GM18520 (cell line): Measurements from ENCODE around the gene JCHAIN.
A peak's percentile ranks its signal among the peaks of the same experiment; 100 is the strongest.
"Not testable (repeated sequence)": the region's sequence is repeated elsewhere in the genome, so short reads cannot be mapped to it uniquely, and the experiment has no call there.

Experiments used
- ATAC-seq: cut with Tn5 transposase; IDR thresholded peaks from one replicate; pipeline ENCODE4 v1.9.1; 2021; ENCODE audit not compliant: unreplicated experiment

The JCHAIN gene

DNA sequence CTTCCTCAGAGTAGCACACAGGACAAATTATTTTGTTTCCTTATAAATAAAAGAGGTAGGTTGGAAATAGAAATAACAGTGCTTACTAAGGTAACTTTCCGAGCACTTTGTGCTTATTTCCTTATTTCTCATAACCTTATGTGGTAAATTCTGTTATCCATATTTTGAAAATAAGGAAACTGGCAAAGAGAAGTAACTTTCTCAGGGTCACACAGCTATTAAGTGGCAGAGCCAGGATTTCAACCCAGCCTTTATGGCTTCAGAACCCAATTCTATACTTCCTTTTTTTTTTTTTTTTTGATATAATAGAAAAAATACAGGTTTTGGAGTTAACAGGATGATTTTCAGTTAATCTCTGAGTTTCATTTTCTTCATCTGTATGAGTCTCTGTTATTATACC, 25.4 kb upstream of the JCHAIN start:
- no peak for ATAC-seq

DNA sequence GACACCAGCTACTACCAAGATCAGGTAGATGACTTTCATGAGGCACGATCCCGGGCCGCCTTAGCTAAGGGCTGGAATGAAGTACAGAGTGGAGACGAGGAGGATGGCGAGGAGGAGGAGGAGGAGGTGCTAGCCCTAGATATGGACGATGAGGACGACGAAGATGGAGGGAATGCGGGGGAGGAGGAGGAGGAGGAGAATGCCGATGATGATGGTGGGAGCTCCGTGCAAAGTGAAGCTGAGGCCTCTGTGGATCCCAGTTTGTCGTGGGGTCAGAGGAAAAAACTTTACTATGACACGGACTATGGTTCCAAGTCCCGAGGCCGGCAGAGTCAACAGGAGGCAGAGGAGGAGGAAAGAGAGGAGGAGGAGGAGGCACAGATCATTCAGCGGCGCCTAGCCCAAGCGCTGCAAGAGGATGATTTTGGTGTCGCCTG, 22.5 kb upstream of the JCHAIN start:
- no peak for ATAC-seq

DNA sequence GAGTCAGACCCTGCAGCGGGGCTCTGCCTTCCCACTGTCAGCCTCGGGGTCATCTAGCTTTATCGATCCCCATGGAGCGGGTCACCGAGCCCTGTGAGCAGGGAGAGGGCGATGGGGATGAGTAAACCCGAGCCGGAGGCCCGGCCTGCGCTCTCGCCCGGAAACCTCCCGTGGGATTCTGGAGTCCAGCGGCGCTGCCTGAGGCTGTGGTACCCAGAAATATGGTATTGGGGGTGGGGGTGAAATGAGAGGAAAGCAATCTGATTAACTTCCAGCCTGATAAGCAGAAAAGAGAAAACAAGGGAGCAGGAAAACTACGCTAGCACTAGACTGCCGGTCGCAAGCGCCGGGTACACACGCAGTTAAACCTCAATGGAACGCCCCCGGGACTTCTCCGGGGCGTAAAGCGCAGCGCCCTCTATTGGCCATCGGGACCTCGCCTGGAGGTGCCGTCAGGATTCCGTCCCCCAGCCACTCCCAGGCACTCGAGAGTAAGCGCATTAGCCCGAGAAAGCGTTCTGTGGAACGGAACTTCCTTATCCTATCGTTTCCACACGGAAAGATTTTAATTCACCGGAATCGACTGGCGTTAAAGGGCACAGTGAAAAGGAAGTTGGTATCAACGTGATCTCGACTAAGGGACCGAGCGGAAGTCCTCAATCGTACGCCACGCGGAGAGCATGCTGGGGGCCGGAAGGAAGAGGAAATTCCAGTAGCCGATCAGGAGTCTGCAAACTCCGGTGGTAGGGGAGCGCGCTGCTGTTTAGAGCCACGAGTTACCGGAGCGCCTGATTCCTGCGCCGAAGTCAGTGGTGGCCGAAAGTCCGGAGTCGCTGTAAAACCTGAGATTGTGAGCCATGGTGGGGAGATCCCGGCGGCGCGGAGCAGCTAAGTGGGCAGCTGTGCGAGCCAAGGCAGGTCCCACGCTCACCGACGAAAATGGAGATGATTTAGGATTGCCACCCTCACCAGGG, 21.8 kb upstream of the JCHAIN start, which contains the start of gene UTP3:
UTP3 (plus strand) TSS at position 712 of the 974 bp plus-strand sequence; CDS start at position 858, 146 bp downstream.
- ATAC-seq = peak; percentile 94

DNA sequence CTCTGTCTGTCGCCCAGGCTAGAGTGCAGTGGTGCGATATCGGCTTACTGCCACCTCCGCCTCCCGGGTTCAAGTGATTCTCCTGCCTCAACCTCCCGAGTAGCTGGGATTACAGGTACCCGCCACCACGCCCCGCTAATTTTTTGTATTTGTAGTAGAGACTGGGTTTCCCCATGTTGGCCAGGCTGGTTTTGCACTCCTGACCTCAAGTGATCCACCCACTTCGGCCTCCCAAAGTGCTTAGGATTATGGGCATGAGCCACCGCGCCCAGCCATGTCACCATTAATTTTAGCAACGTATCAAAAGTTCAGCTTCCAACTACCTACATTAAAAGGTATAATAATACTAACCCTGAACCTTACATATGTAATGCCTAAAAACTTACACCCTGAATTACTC, 21.1 kb upstream of the JCHAIN start:
- no peak for ATAC-seq

DNA sequence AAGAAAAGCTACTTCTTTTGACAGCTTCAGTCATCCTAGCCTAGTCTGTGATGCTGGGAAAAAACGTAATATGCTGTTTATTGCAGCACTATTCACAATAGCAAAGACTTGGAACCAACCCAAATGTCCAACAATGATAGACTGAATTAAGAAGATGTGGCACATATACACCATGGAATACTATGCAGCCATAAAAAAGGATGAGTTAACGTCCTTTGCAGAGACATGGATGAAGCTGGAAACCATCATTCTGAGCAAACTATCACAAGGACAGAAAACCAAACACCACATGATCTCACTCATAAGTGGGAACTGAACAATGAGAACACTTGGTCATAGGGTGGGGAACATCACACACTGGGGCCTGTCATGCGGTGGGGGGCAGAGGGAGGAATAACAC, 15.8 kb upstream of the JCHAIN start:
- ATAC-seq = not testable (repeated sequence)

DNA sequence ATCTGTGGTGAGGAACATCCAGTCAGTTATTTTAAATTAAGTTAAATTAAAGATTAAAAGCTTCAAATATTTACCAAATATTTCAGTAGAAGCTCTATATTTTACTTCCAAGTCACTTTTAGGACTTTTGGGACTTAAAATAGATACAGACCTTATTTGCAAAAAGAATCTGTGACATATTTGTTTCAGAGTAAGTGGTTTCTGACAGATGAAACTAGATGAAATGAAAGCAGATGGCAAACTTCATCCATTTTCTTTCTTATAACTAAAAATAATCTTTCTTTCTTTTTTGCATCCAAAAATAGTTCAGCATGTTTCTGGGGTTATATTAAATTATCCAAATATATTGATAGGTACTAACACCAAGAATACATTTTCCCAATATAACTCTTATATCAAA, 15.4 kb upstream of the JCHAIN start:
- peak; percentile 34 for ATAC-seq

DNA sequence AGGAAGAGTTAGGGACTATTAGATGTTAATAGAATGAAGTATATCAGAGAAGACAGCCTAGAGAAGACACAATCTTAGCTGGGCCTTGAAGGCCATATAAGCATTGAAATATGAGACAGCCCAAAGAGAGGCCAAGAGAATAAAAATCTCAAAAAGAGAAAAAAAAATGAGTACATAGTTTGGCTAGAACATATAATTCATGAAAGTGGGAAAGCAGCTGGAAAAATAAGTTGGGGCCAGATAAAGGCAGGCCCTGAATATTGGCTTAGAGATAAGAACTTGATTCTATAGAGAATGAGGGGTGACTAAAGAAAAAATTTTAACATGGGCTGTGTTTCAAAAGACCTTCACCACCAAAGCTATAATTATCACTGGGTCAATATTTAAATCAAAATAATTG, 14.6 kb upstream of the JCHAIN start:
- no peak for ATAC-seq

DNA sequence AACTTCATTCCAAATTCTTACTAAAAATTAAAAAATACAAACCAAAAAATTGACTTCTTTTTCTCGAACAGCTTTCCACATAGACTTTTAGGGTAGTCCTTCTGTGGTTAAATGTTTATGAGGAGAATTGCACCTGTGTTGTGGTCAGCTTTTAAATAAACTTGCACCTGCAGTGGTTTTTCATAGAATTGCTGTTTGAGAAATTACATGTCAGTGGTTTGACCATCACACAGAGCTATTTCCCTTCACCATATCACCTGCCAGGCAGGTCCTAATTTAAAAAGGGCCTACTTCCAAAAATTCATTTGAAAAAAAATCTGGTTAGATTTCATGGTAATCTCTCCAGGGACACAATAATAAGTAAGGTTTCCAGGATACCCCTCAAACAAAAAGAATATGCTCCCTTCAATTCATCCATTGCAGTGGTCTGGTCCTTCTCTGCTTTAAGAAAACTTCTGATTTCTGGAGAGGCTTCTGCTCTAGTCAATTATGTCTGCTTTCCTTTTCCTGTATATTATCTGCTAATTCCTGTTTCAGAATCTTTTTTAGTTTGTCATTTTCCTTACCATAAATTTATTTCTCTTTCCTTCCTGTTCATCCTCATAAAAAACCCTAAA, 12.2 kb upstream of the JCHAIN start:
- peak; percentile 57 for ATAC-seq

DNA sequence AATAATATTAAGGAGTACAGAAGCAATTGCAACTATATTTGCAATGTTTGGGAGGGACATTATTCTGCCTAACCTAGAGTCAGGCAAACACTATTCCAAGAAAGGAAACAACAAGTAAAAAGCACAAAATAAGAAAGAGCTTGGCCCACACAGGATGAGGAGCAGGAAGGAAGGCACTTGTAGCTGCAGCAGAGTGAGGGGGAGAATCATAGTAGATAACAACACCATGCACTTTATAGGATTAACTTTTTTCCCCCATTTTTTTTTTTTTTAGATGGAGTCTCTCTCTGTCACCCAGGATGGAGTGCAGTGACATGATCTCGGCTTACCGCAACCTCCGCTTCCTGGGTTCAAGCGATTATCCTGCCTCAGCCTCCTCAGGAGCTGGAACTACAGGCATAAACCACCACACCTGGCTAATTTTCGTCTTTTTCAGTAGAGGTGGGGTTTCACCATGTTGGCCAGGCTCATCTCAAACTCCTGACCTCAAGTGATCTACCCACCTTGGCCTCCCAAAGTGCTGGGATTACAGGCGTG, 10.3 kb upstream of the JCHAIN start:
- no peak for ATAC-seq

DNA sequence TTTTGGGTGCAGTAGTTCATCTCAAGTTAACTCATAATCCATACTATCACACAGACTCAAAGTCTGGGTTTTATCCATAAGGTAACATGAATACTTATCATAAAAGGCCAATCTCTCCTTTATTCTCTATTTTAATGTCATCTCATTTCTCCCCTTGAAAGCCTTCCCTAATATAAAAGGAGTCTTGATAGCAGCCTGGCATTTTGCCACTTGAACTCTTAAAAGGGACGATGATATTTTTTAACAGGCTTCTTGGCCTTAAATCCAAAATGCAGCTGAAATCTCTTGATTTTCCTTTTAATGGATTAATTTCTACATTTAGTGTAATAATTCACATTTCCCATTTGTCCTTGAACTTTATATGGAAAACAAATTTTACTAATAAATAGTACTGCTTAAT, 8.4 kb upstream of the JCHAIN start:
- ATAC-seq = no peak

DNA sequence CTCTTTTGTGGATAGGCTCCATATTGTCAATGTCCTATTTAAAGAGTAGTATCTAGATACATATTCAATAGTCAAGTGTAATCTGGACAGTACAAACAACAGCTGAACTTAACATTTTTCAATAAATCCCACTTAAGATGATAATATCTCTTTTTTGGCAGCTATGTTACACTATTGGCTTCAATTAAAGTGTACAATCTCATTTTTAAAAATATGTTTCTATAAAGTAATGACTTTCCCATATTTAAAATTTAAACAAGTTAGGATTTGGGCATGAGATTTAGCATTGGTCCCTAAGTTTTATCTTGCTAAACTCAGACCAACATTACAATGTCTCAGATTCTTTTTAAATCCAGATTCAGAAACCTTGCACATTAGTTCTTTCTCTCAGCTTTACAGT, 7.9 kb upstream of the JCHAIN start:
- no peak for ATAC-seq

DNA sequence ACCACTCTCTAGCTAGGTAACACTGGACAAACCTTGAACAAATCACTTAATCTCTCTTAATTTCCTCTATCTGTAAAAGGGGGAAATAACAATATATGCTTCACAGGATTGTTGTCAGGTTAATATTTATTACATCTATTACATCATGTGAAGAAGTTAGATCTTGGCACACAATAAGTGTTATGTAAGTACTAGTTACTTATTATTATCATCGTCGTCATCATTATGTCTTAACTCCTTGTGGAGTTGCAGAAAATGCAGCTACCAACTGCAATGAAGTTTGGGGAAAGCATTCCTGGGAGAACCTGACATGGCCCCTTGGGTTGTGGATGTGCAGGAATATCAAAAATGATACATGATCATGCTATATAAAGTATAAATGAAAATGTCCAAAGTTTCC, 4.8 kb upstream of the JCHAIN start:
- ATAC-seq = no peak

DNA sequence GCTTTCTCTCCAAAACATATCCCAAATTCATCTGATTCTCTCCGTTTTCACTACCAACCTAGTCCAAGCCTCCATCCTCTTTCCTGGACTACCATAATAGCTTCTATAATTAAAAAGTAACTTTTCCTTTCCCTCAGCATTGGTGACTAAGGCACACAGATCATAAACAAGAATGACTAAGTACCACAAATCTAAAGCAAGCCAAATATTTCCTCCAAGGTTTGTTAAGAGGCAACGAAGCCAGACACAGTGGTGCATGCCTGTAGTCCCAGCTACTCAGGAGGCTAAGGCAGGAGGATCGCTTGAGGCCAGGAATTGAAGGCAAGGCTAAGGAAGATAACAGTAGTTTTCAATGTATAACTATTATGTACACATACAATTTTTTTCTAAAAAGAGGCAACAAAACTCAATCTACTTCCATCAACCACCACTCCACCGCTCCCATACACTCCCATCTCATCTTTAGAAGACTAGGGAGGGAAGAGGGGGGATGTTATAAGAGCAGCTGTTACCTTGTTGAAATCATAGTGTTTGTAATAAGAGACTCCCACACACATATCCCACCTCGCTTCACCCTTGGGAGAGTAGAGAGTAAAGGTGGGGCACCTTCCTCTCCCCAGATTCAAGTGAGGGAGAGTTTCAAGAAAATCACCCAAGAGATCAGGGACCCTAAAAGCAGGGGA, 4.2 kb upstream of the JCHAIN start:
- no peak for ATAC-seq

DNA sequence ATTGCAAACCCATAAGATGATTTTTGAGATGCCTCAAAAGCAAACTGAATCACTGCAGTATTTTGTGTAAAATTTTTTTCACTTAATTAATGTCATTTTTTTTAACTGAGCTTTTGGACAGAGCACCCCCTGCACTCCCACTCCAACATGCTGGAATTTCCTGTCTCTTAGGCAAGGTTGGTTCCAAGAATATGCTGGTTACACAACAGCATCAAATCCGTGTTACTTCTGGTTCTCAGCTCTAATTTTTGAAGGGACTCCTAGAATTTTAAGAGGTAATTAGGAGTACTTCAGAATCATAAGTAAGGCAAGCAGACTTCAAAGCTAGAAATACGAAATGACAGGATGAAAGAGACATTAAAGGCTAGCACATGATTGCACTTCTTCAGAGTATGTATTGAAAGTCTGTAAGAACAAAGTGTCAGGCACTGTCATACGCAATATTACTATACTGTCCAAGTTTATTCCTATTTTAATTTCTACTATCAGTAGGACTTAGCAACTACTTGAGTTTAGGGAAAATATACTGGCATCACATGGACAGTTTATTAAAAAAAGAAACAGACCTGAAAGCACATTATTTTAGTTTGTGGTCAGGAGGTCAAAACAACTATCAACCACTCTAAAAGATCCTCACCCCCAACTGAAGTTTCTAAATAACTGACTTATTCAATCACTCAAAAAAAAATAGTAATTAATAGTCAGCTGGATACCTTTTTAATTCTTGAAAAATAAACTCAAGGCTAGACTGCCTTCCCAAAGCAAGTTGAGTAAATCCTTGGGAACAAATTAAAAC, 1.6 kb upstream of the JCHAIN start:
- no peak for ATAC-seq

DNA sequence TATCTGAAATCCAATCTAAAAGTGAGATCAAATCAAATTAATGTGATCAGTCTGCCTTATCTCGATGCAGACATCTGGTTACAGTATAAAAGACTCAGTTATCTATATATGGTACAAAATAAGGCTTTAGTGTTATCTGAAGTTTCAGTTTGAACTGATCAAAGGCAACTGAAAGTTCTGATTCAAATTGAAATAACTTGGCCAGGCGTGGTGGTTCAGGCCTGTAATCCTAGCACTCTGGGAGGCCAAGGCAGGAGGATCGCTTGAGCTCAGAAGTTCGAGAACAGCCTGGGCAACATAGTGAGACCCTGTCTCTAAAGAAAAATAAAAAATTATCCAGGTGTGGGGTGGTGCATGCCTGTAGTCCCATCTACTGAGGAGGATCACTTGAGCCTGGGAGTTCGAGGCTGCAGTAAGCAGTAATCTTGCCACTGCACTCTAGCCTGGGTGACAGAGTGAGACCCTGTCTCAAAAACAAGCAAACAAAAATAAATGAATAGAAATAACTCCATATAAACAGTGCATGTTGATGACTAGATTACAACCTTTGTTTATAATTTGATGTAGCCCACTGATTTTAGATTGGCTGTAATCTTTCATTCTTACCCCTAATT, 4.9 kb downstream of the JCHAIN start:
- ATAC-seq = peak; percentile 63

DNA sequence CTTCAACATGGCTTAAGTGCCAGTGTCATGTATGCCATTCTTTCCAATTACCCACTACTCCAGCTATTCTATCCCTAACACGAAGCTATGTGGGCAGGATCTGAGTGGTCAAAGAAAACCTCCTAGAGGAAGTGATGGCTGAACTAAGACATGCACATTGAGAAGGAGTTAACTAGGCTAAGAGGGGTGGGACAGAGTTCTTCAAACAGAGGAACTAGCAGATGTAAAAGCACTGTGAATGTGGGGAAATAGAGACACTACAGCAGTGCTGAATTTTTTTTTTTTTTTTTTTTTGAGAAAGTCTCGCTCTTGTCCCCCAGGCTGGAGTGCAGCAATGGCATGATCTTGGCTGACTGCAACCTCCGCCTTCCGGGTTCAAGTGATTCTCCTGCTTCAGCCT, 6.2 kb downstream of the JCHAIN start:
- no peak for ATAC-seq

DNA sequence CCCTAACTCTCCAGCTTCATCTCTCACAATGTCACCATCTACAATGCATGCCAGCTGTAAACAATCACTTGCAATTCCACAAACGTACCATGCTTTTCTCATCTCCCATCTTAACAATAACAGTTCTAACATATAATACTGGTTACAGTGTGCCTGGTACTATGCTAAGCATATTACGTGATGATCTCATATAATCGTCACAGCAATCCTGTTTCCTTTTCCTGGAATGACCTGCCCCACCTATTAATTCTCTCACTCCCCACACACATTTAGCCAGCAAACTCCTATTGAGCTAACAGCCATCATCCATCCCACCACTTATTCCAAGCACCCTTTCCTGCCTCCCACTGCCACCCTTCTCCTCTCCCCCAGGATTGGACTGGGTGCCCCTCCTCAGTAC, 7.9 kb downstream of the JCHAIN start:
- no peak for ATAC-seq

DNA sequence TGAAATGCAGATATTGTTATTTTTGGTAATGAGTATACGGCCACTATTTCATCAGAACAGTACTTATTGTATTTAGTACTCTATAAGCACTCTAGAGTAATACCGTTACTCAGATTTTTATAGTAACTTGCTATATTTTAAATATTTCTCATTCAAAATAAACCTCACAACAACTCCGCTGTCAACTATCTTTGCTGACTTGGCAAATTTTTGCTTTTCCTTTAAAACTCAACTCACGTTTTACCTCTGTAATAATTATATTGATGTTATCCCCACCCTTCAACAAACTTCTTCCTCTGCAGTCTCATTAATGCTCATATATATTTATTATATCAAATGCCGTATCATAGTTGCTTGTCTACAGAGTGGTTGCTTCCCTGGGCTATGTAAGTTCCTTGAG, 9.0 kb downstream of the JCHAIN start:
- ATAC-seq = no peak

DNA sequence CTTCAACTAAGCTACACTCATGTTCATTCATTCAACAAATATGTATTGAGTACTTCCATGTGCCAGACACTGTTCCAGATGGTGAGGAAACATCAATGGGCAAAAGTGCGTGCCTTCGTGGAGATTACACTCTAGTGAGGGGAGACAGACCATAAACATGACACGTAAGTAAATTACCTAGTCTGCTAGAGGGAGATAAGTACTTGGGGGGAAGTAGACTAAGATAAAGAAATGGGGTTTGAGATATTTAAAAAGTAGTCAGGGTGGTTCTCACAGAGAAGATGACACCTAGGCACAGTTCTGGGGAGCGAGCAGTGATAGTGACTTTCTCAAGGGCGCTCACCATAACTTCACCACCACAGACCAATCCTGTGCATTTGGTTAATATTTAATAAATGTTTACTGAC, 11.7 kb downstream of the JCHAIN start:
- ATAC-seq = no peak

DNA sequence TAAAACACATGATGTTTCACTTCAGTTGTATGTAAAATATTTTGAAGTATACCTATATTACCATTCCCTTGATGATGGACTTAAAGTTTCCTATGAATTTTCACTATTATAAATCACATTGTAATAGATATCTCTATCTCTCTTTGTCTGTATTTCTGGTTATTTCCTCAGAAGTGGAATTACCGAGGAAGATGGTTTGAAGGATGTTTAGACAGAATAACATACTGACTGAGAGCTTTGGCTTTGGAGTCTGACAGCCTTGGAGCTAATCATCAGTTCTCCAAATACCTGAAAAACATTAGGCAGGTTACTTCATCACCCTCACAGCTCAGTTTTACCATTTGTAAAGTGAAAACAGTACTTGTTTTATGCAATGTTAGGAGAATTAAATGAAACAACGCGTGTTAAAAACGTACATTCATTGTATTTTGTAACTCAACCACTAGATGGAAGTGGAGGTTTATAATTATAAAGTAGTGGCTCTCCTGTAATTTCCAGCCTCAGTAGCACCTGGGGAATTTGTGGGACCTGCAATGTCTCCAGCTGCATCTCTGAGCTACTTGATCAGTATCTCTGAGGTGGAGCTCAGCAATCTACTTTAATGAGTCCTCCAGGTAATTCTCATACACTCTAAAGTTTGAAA, 14.3 kb downstream of the JCHAIN start:
- no peak for ATAC-seq
